Glutamatergic neuron (in vitro differentiated cells): ENCODE measurements around the gene RNF227. TPM values are rescaled to one million over a fixed set of nuclear protein-coding genes. Genes with fewer than 3 reads are reported as not detected.

Experiments
- DNase-seq: peaks from one replicate; pipeline ENCODE4 v3.0.0; 2022
- H3K27ac Mint-ChIP-seq: one replicate; pipeline ENCODE4 v1.8.0; 2020; ENCODE audit warnings: mild to moderate bottlenecking, mixed read lengths, inconsistent platforms; ENCODE audit not compliant: unreplicated experiment
- H3K27me3 Mint-ChIP-seq: one replicate; pipeline ENCODE4 v1.8.0; 2020; ENCODE audit warnings: mild to moderate bottlenecking, moderate library complexity, mixed read lengths, inconsistent platforms; ENCODE audit not compliant: unreplicated experiment
- H3K36me3 Mint-ChIP-seq: one replicate; pipeline ENCODE4 v1.8.0; 2020; ENCODE audit warnings: mild to moderate bottlenecking, mixed read lengths, inconsistent platforms; ENCODE audit not compliant: unreplicated experiment
- H3K4me1 Mint-ChIP-seq: one replicate; pipeline ENCODE4 v1.8.0; 2020; ENCODE audit warnings: mild to moderate bottlenecking, low read depth, mixed read lengths, inconsistent platforms; ENCODE audit not compliant: unreplicated experiment
- H3K4me3 Mint-ChIP-seq: one replicate; pipeline ENCODE4 v1.8.0; 2020; ENCODE audit warnings: mild to moderate bottlenecking, mixed read lengths, inconsistent platforms; ENCODE audit not compliant: unreplicated experiment
- H3K9me3 Mint-ChIP-seq: one replicate; pipeline ENCODE4 v1.8.0; 2020; ENCODE audit warnings: mild to moderate bottlenecking, moderate library complexity, mixed read lengths, inconsistent platforms; ENCODE audit not compliant: unreplicated experiment
- CTCF ChIP-seq: fragments of 200-600 bp; sonication (generic); IDR thresholded peaks from one replicate; pipeline ENCODE4 v1.5.0; 2021; ENCODE audit not compliant: partially characterized antibody, unreplicated experiment
- total RNA-seq: library from RNA; stranded (reverse); fragmentation: NEBNext Ultra II Directional; extraction: Animal tissue kit (Norgen Biotek cat#: 25700); gene quantifications from one replicate; pipeline ENCODE4 v1.2.1, GENCODE V29; 2021; ENCODE audit not compliant: unreplicated experiment

Gene RNF227
- total RNA-seq, 1 donor from 2014 or later = 0.49 TPM

DNA sequence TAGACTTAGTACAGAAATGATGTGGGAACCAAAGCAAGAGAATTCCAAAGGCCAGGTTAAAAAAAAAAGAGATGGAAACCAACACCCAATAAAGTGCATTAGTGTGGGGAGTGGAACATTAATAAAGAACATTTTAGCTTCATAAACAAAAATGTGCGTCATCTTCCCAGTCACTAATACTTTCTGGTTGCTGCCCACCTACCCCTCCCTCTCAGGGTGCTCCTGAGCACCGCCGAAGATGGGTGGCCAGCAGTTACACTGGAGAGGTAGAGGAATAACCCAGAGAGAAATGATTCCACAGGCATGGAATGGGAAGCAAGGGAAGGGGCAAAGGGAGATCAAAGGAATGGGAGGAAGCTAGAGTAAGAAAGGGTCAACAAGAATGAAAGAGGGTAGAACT lies 33.5 kb downstream of the RNF227 start:
- H3K27ac Mint-ChIP-seq = no peak overlapping the region
- H3K4me3 Mint-ChIP-seq = no peak overlapping the region
- no peak for DNase-seq
- no peaks in the 10 kb centered on the region for H3K36me3 Mint-ChIP-seq
- no peaks in the 10 kb centered on the region for H3K9me3 Mint-ChIP-seq
- no peak for TF ChIP-seq CTCF
- H3K4me1 Mint-ChIP-seq = peaks cover 4% of the 10 kb centered on the region
- H3K27me3 Mint-ChIP-seq = peaks cover 4% of the 10 kb centered on the region

DNA sequence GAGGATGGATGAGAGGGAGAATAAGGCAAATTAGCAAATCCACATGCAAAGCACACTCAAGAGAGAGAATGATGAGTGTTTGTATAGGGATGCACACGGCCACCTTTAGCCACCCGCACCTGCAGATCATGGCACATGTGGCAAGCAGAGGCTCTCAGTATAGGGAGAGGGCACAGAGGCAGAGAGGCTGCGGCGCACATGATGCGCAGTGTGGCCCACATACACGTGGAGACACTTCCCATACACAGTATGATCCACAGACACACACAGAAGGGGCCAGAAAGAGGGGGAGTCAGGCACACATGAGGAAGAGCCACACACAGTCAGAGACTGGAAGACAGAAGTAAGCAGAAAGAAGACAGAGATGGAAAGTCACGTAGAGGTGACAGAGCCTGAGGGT lies 34.0 kb downstream of the RNF227 start:
- H3K4me1 Mint-ChIP-seq = peaks cover 4% of the 10 kb centered on the region
- H3K36me3 Mint-ChIP-seq = no peaks in the 10 kb centered on the region
- no peaks in the 10 kb centered on the region for H3K9me3 Mint-ChIP-seq
- TF ChIP-seq CTCF = no peak
- no peak overlapping the region for H3K4me3 Mint-ChIP-seq
- H3K27me3 Mint-ChIP-seq = peaks cover 4% of the 10 kb centered on the region
- no peak for DNase-seq
- no peak overlapping the region for H3K27ac Mint-ChIP-seq

- no peak for DNase-seq
- no peaks in the 10 kb centered on the region for H3K36me3 Mint-ChIP-seq
- H3K4me1 Mint-ChIP-seq = peaks cover 3% of the 10 kb centered on the region
- H3K9me3 Mint-ChIP-seq = no peaks in the 10 kb centered on the region
- no peak overlapping the region for H3K4me3 Mint-ChIP-seq
- H3K27me3 Mint-ChIP-seq = peaks cover 3% of the 10 kb centered on the region
- no peak overlapping the region for H3K27ac Mint-ChIP-seq
- TF ChIP-seq CTCF = no peak
Observed at GRCh38 chr17:7881276-7882054, 34.6 kb downstream of the RNF227 start.

DNA sequence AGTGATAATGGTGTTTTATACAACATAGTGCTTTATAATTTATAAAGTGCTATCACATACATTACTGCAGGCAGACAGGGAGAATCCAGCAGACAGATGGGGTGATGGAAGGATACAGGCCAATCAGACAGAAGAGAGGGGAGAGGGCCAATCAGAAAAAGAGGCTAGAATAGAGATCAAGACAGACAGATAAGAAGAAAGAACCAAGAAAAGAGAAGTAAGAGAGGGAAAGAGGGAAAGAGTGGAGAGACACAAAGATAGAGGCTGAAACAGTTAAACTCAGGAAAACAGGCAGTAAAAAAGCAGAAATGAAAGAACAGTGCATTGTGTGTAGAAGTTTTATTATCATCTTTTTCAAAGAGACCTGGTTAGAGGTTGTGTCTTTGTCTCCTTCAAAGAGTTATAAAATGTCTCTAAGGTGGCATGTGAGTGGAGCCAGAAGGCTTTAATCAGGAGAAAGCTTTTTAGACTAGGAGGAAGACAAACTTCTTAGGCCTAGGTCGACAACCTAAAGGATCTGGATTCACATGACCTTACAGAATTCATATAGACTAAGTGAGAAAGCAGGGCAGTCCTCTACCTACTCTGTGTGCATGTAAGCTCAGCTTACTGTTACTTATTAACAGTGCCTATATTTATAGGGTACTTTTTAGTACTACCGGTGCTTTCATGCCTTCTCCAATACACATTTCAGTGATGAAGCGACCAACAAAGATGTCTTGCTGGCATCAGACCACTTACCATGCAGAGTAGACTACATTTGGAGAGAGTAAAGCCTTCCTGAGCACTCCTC lies 35.8 kb downstream of the RNF227 start:
- DNase-seq = no peak
- no peaks in the 10 kb centered on the region for H3K36me3 Mint-ChIP-seq
- H3K9me3 Mint-ChIP-seq = no peaks in the 10 kb centered on the region
- H3K27ac Mint-ChIP-seq = no peak overlapping the region
- no peak overlapping the region for H3K4me3 Mint-ChIP-seq
- no peaks in the 10 kb centered on the region for H3K4me1 Mint-ChIP-seq
- no peak for TF ChIP-seq CTCF
- H3K27me3 Mint-ChIP-seq = no peaks in the 10 kb centered on the region

- H3K36me3 Mint-ChIP-seq = no peaks in the 10 kb centered on the region
- H3K4me3 Mint-ChIP-seq = no peak overlapping the region
- no peaks in the 10 kb centered on the region for H3K27me3 Mint-ChIP-seq
- no peak for DNase-seq
- no peak for TF ChIP-seq CTCF
- no peaks in the 10 kb centered on the region for H3K9me3 Mint-ChIP-seq
- H3K4me1 Mint-ChIP-seq = no peaks in the 10 kb centered on the region
- H3K27ac Mint-ChIP-seq = no peak overlapping the region
Observed at GRCh38 chr17:7878234-7878633, 37.9 kb downstream of the RNF227 start.
